NCI-H226 (cell line): ENCODE results near the gene OR10H5.
"Not testable (repeated sequence)": the region's sequence is repeated elsewhere in the genome, so short reads cannot be mapped to it uniquely, and the experiment has no call there.

Experiments
- DNase-seq: peaks from one replicate; pipeline ENCODE4 v3.0.0-alpha.2; 2015

OR10H5 gene

GRCh38 chr19:15787611-15788155 lies at the start of gene OR10H5:
Gene OR10H5 (plus strand): TSS chr19:15787661. CDS start chr19:15794049, 6,388 bp downstream.
- no peak for DNase-seq

GRCh38 chr19:15737722-15738121 lies 49.7 kb upstream of the OR10H5 start, which contains the start of gene OR10H3:
Gene OR10H3 (plus strand): TSS chr19:15737985. CDS start chr19:15741393, 3,408 bp downstream.
- no peak for DNase-seq

GRCh38 chr19:15740785-15741184 lies 46.7 kb upstream of the OR10H5 start:
- DNase-seq, result no peak

- DNase-seq, result no peak
Measured at GRCh38 chr19:15748239-15748638, 39.2 kb upstream of the OR10H5 start.

- no peak for DNase-seq
Measured at GRCh38 chr19:15758379-15758778, 29.1 kb upstream of the OR10H5 start.

GRCh38 chr19:15759962-15760565 lies 27.4 kb upstream of the OR10H5 start:
- no peak for DNase-seq

GRCh38 chr19:15769586-15769985 lies 17.9 kb upstream of the OR10H5 start:
- no peak for DNase-seq

GRCh38 chr19:15774159-15774558 lies 13.3 kb upstream of the OR10H5 start:
- DNase-seq, result not testable (repeated sequence)

GRCh38 chr19:15775249-15775648 lies 12.2 kb upstream of the OR10H5 start:
- DNase-seq, result no peak

GRCh38 chr19:15776264-15776663 lies 11.2 kb upstream of the OR10H5 start:
- DNase-seq, result no peak

GRCh38 chr19:15776991-15777970 lies 10.2 kb upstream of the OR10H5 start:
- DNase-seq, result no peak

- no peak for DNase-seq
Measured at GRCh38 chr19:15779756-15780476, 7.5 kb upstream of the OR10H5 start.

GRCh38 chr19:15780610-15781418 lies 6.6 kb upstream of the OR10H5 start:
- no peak for DNase-seq

GRCh38 chr19:15781661-15782060 lies 5.8 kb upstream of the OR10H5 start:
- DNase-seq, result no peak

GRCh38 chr19:15782211-15782610 lies 5.2 kb upstream of the OR10H5 start:
- DNase-seq, result no peak

- DNase-seq, result not testable (repeated sequence)
Measured at GRCh38 chr19:15782896-15783295, 4.6 kb upstream of the OR10H5 start.

GRCh38 chr19:15788594-15789270 lies 1.3 kb downstream of the OR10H5 start:
- no peak for DNase-seq

- DNase-seq, result no peak
Measured at GRCh38 chr19:15790096-15790495, 2.6 kb downstream of the OR10H5 start.

- not testable (repeated sequence) for DNase-seq
Measured at GRCh38 chr19:15794279-15794678, 6.8 kb downstream of the OR10H5 start.

GRCh38 chr19:15810335-15810734 lies 22.9 kb downstream of the OR10H5 start:
- no peak for DNase-seq

- no peak for DNase-seq
Measured at GRCh38 chr19:15811476-15811875, 24.0 kb downstream of the OR10H5 start.
